ENCODE measurements around the gene CD58. TPM values are rescaled to one million over a fixed set of nuclear protein-coding genes. Genes with fewer than 3 reads are reported as not detected.
"Not testable (repeated sequence)": the region's sequence is repeated elsewhere in the genome, so short reads cannot be mapped to it uniquely, and the experiment has no call there.

CD58 gene
- total RNA-seq, 4 donors from 2014 or later, result 23.1 to 63.0 (median 39.0) TPM

DNA sequence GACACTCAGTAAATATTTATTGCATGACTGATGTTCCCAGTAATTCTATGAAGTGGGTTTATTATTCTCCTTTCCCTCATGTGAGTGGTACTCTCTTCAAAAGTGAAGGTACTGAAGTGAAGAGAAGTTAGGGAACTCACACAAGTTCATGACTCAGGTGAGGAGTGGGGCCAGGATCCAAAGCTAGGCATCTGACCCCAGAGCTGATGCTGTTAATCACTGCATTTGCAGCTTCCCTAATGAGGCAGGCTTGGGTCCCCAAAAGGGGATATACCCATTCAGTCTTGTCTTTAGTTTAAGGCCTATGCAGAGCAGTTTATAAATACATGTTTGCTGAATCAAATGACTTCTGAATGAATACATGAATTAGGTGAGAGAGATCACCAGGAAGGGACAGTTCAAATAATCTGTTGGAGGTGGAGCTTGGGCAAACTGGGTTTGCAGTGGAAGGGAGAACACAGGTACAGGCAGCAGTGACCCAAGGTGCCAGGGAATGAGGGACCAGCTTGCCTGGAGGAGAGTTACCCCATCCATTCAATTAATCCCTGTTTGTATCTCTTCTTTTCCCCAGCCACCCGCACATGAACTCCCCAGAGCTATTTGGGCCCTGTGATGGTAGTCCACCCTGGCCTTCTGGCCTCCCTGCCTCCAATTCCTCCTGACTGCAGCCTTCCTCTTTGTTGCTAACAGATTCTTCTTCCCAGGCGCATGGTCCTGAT, 2.0 kb downstream of the CD58 start:
- Histone ChIP-seq H3K36me3 (no peaks in the 10 kb centered on the region), H3K27ac (peak overlapping the region in 2 of 4 donors; percentile 1 to 98)
- TF ChIP-seq, protein P1, sequence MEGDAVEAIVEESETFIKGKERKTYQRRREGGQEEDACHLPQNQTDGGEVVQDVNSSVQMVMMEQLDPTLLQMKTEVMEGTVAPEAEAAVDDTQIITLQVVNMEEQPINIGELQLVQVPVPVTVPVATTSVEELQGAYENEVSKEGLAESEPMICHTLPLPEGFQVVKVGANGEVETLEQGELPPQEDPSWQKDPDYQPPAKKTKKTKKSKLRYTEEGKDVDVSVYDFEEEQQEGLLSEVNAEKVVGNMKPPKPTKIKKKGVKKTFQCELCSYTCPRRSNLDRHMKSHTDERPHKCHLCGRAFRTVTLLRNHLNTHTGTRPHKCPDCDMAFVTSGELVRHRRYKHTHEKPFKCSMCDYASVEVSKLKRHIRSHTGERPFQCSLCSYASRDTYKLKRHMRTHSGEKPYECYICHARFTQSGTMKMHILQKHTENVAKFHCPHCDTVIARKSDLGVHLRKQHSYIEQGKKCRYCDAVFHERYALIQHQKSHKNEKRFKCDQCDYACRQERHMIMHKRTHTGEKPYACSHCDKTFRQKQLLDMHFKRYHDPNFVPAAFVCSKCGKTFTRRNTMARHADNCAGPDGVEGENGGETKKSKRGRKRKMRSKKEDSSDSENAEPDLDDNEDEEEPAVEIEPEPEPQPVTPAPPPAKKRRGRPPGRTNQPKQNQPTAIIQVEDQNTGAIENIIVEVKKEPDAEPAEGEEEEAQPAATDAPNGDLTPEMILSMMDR (IDR thresholded peaks at IDR 0.05), result no peak
- TF ChIP-seq POLR2A (IDR thresholded peaks at IDR 0.05), result no peak

DNA sequence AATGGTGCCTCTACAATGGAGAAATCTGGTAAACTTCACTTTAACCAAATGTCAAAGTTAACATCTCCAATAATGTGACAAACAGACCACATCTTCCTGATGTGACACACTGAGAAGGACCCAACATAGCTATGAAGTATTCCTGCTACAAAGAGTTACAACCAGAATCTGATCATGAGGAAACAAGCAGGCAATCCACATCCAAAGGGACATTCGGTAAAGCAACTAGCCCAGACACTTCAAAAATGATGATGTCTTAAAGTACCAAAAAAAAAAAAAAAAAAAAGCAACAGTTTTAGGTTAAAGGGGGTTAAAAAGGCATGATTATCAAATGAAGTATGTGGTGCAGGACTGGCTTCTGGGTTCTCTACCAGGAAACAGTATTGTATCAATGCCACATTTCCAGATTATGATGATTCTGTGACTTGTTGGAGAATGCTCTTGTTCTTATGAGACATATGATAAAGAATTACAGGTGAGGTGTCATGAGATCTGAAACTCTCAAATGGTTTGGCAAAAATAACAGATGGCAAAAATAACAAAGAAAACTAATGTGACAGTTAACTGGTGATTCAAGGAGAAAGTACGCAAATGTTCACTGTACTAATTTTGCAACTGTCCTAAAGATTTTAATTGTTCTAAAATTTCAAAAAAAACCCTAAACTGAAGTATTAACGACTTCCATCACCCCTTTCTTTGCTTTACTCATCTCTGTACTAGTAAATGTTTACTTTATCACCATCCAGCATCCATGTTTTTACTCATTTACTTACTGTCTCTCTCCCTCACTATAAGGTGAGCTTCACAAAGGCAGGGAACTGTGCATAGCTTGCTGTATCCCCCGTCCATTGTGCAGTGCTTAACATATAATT, 2.8 kb downstream of the CD58 start:
- TF ChIP-seq, protein P1 (IDR thresholded peaks at IDR 0.05), result no peak
- no peak for TF ChIP-seq POLR2A (IDR thresholded peaks at IDR 0.05)
- Histone ChIP-seq H3K4me1 (peaks cover 0 to 21% (median 4%) of the 10 kb centered on the region in 4 donors), H3K9me3 (no peaks in the 10 kb centered on the region), H3K4me3 (no peak overlapping the region), H3K36me3 (no peaks in the 10 kb centered on the region), H3K27ac (no peak overlapping the region), H3K27me3 (no peaks in the 10 kb centered on the region)
- no peak for DNase-seq

More for the DNA sequence above, 2.0 kb downstream of the CD58 start:
- peaks cover 0 to 21% (median 4%) of the 10 kb centered on the region in 4 donors for H3K4me1 ChIP-seq
- H3K4me3 ChIP-seq, result peak overlapping the region in 1 of 4 donors; percentile 85
- no peaks in the 10 kb centered on the region for H3K9me3 ChIP-seq
- H3K27me3 ChIP-seq, result no peaks in the 10 kb centered on the region
- no peak for DNase-seq

DNA sequence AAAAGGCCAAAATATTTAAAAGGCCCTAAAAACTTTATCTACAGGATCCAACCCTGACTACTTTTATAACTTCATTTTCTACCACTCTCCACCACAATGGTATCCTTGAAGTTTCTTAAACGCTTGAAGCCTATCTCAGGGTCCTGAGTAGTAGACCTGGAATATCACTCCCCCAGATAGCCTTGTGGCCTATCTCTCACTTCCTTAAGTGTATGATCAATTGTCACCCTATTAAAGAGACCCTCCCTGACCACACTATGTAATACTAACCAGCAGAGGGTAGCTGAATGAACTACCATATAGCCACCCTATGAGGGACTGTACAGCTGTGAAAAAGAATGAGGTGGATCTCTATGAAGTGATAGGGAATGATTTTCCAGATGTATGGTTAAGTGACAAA, 5.6 kb downstream of the CD58 start:
- Histone ChIP-seq H3K27me3 (no peaks in the 10 kb centered on the region), H3K9me3 (no peaks in the 10 kb centered on the region), H3K27ac (no peak overlapping the region), H3K36me3 (no peaks in the 10 kb centered on the region), H3K4me1 (peaks cover 0 to 15% (median 3%) of the 10 kb centered on the region in 4 donors), H3K4me3 (no peak overlapping the region)
- no peak for DNase-seq
- TF ChIP-seq, protein P1 (IDR thresholded peaks at IDR 0.05), result no peak
- no peak for TF ChIP-seq POLR2A (IDR thresholded peaks at IDR 0.05)

DNA sequence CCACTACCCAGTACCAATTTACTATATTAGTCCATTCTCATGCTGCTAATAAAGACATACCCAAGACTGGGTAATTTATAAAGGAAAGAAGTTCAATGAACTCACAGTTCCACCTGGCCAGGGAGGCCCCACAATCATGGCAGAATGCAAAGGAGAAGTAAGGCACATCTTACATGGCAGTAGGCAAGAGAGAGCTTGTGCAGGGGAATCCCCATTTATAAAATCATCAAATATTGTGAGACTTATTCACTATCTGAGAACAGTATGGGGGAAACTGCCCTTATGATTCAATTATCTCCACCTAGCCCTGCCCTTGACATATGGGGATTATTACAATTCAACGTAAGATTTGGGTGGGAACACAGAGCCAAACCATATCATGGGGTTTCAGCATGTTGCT, 6.4 kb downstream of the CD58 start:
- Histone ChIP-seq H3K36me3 (no peaks in the 10 kb centered on the region), H3K27me3 (no peaks in the 10 kb centered on the region), H3K9me3 (no peaks in the 10 kb centered on the region), H3K4me1 (peaks cover 0 to 19% (median 3%) of the 10 kb centered on the region in 4 donors), H3K27ac (no peak overlapping the region), H3K4me3 (no peak overlapping the region)
- DNase-seq, result no peak
- TF ChIP-seq, protein P1 (IDR thresholded peaks at IDR 0.05), result no peak
- no peak for TF ChIP-seq POLR2A (IDR thresholded peaks at IDR 0.05)

DNA sequence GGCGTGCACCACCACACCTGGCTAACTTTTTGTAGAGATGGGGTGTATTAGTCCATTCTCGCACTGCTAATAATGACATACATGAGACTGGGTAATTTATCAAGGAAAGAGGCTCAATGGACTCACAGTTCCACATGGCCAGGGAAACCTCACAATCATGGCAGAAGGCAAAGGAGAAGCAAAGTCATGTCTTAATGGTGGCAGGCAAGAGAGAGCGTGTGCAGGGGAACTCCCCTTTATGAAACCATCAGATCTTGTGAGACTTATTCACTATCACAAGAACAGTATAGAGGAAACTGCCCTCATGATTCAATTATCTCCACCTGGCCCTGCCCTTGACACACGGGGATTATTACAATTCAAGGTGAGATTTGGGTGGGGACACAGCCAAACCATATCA, 8.4 kb downstream of the CD58 start:
- H3K36me3 ChIP-seq, H3K9me3 ChIP-seq, DNase-seq, H3K27ac ChIP-seq, H3K27me3 ChIP-seq, H3K4me3 ChIP-seq: not testable (repeated sequence)
- H3K4me1 ChIP-seq, result peaks cover 0 to 12% (median 2%) of the 10 kb centered on the region in 4 donors

DNA sequence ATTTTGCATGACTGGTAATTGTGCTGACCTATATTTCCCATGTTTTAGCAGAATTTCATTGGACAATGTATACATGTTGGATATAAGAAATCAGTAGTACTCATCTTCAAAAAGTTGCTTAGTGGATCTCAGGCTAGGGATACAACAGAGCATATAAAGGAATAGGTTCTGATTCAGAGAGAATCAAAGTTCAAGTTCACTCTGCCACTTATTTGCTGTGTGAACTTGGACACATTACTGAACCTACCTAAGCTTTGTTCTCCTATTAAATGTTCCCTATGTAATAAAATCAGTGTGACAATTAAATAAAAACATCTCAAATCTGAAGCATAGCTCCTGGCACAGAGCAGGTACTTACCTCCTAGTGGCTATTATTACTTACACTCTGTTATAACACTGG, 9.3 kb downstream of the CD58 start:
- Histone ChIP-seq H3K9me3 (no peaks in the 10 kb centered on the region), H3K27ac (peak overlapping the region in 1 of 4 donors; percentile 9), H3K4me1 (peaks cover 0 to 17% (median 3%) of the 10 kb centered on the region in 4 donors), H3K4me3 (no peak overlapping the region), H3K27me3 (no peaks in the 10 kb centered on the region), H3K36me3 (no peaks in the 10 kb centered on the region)
- no peak for DNase-seq
- TF ChIP-seq POLR2A (IDR thresholded peaks at IDR 0.05), result no peak
- TF ChIP-seq, protein P1 (IDR thresholded peaks at IDR 0.05), result peak in 1 of 6 experiments; percentile 6

Measured in Peyer's patch (tissue), 4 donors.